GM06990 (cell line): ENCODE results near the gene TTK.

Source experiments
- DNase-seq: peaks from one replicate; pipeline ENCODE4 v3.0.0-alpha.2; 2011; ENCODE audit not compliant: insufficient read length; ENCODE audit errors: extremely low read depth
- H3K27me3 ChIP-seq: replicated peaks from 2 replicates; pipeline ENCODE4 v1.6.0; 2011; ENCODE audit warnings: low read length; ENCODE audit not compliant: control insufficient read depth, insufficient read depth
- H3K36me3 ChIP-seq: 2 replicates; pipeline ENCODE4 v1.5.1; 2011; ENCODE audit warnings: low read length; ENCODE audit not compliant: control insufficient read depth, insufficient read depth
- H3K4me3 ChIP-seq: replicated peaks from 2 replicates; pipeline ENCODE4 v1.5.1; 2011; ENCODE audit warnings: low read depth, mild to moderate bottlenecking, control low read depth, low read length
- CTCF ChIP-seq: IDR thresholded peaks from 2 replicates; pipeline ENCODE4 v1.5.1; 2011; ENCODE audit warnings: low read length, control low read depth, mild to moderate bottlenecking, inconsistent platforms; ENCODE audit not compliant: insufficient read depth, poor library complexity, severe bottlenecking

Gene TTK

GRCh38 chr6:80004173-80005072, at the start of gene TTK:
TTK (plus strand) TSS chr6:80004649; CDS start chr6:80005844, 1,195 bp downstream.
- DNase-seq: peak; percentile 94
- TF ChIP-seq CTCF: no peak
- peak within 1 kb of the TSS; percentile 90 for H3K4me3 ChIP-seq
- H3K27me3 ChIP-seq: no peaks in the 10 kb centered on the region
- H3K36me3 ChIP-seq: no peaks in the 10 kb centered on the region

GRCh38 chr6:79954849-79955248, 49.6 kb upstream of the TTK start:
- H3K4me3 ChIP-seq: no peak overlapping the region
- no peak for TF ChIP-seq CTCF
- no peak for DNase-seq
- H3K36me3 ChIP-seq: no peaks in the 10 kb centered on the region
- no peaks in the 10 kb centered on the region; the same call in 1 of the 2 replicates for H3K27me3 ChIP-seq

GRCh38 chr6:79964607-79965081, 39.8 kb upstream of the TTK start:
- H3K27me3 ChIP-seq: no peaks in the 10 kb centered on the region
- no peak for TF ChIP-seq CTCF
- no peak overlapping the region for H3K4me3 ChIP-seq
- H3K36me3 ChIP-seq: no peaks in the 10 kb centered on the region
- no peak for DNase-seq

GRCh38 chr6:79967178-79967577, 37.3 kb upstream of the TTK start:
- TF ChIP-seq CTCF: no peak
- Histone ChIP-seq H3K4me3 (no peak overlapping the region), H3K27me3 (no peaks in the 10 kb centered on the region), H3K36me3 (no peaks in the 10 kb centered on the region)
- no peak for DNase-seq

GRCh38 chr6:79969784-79970183, 34.7 kb upstream of the TTK start:
- H3K4me3 ChIP-seq: no peak overlapping the region
- no peak for DNase-seq
- no peaks in the 10 kb centered on the region for H3K27me3 ChIP-seq
- TF ChIP-seq CTCF: no peak
- no peaks in the 10 kb centered on the region for H3K36me3 ChIP-seq

GRCh38 chr6:79971193-79971592, 33.3 kb upstream of the TTK start:
- Histone ChIP-seq H3K36me3 (no peaks in the 10 kb centered on the region), H3K27me3 (no peaks in the 10 kb centered on the region), H3K4me3 (no peak overlapping the region)
- TF ChIP-seq CTCF: no peak
- DNase-seq: no peak
